IMR-90 (cell line): ENCODE data around the gene NIPAL3. TPM values are rescaled to one million over a fixed set of nuclear protein-coding genes. Genes with fewer than 3 reads are reported as not detected.

ENCODE experiments used
- ATAC-seq: fragments of 200-7000 bp; cut with Tn5 transposase; 2 replicates; pipeline ENCODE4 v1.9.1; 2020; ENCODE audit warnings: low read depth, mild to moderate bottlenecking, moderate library complexity
- BruUV-seq: library from RNA; stranded (reverse); fragments of 400-500 nt; replicated peaks from 2 replicates; lab custom pipeline; 2021; lab: Mats Ljungman, UMichigan
- CTCF ChIA-PET: fragments of 300-600 bp; formaldehyde crosslinking; extraction: SDS; loops from one replicate; lab custom pipeline; 2021; ENCODE audit warnings: antibody characterized with exemption; lab: Yijun Ruan, JAX
- POLR2A ChIA-PET: fragments of 300-600 bp; sonication (Branson Sonifier 250); formaldehyde crosslinking; loops from one replicate; lab custom pipeline; 2022; ENCODE audit warnings: antibody characterized with exemption; ENCODE audit not compliant: unreplicated experiment; lab: Charles Lee
- DNase-seq: peaks from one replicate; pipeline ENCODE4 v3.0.0; 2013
- H2AFZ ChIP-seq: replicated peaks from 2 replicates; pipeline ENCODE3; 2013; ENCODE audit warnings: low read length, mild to moderate bottlenecking; ENCODE audit not compliant: poor library complexity
- H2AK5ac ChIP-seq: 2 replicates; pipeline ENCODE4 v1.6.1; 2013; ENCODE audit warnings: low read depth, low read length, inconsistent platforms
- H2AK9ac ChIP-seq: replicated peaks from 2 replicates; pipeline ENCODE3; 2013; ENCODE audit warnings: mild to moderate bottlenecking, low read depth, low read length, moderate library complexity; ENCODE audit not compliant: poor library complexity
- H2BK120ac ChIP-seq: 2 replicates; pipeline ENCODE4 v1.6.1; 2013; ENCODE audit warnings: low read depth, low read length, inconsistent platforms
- H2BK15ac ChIP-seq: 3 replicates; pipeline ENCODE4 v1.6.1; 2013; ENCODE audit warnings: low read depth, low read length, inconsistent platforms
- H2BK20ac ChIP-seq: 2 replicates; pipeline ENCODE4 v1.6.1; 2013; ENCODE audit warnings: low read depth, mild to moderate bottlenecking, inconsistent platforms, low read length, moderate library complexity
- H2BK5ac ChIP-seq: 2 replicates; pipeline ENCODE4 v1.6.1; 2013; ENCODE audit warnings: mild to moderate bottlenecking, low read depth, low read length, inconsistent platforms; ENCODE audit not compliant: poor library complexity, severe bottlenecking
- H3K14ac ChIP-seq: replicated peaks from 2 replicates; pipeline ENCODE4 v1.6.1; 2013; ENCODE audit warnings: low read depth, low read length, inconsistent platforms
- H3K18ac ChIP-seq: 2 replicates; pipeline ENCODE4 v1.6.1; 2013; ENCODE audit warnings: low read depth, low read length, control low read depth
- H3K23ac ChIP-seq: 2 replicates; pipeline ENCODE4 v1.6.1; 2013; ENCODE audit warnings: low read depth, low read length, inconsistent platforms
- H3K27ac ChIP-seq: 2 replicates; pipeline ENCODE4 v1.5.1; 2013; ENCODE audit warnings: mild to moderate bottlenecking, control low read depth, low read length; ENCODE audit not compliant: insufficient read depth
- H3K27me3 ChIP-seq: 2 replicates; pipeline ENCODE4 v1.6.1; 2013; ENCODE audit warnings: low read length; ENCODE audit not compliant: control insufficient read depth, insufficient read depth
- H3K36me3 ChIP-seq: 2 replicates; pipeline ENCODE4 v1.6.1; 2013; ENCODE audit warnings: low read length, mixed read lengths; ENCODE audit not compliant: control insufficient read depth, insufficient read depth
- H3K4ac ChIP-seq: 2 replicates; pipeline ENCODE4 v1.6.1; 2013; ENCODE audit warnings: low read depth, low read length, inconsistent platforms
- H3K4me1 ChIP-seq: 2 replicates; pipeline ENCODE4 v1.6.1; 2013; ENCODE audit warnings: low read length, mixed read lengths; ENCODE audit not compliant: control insufficient read depth, insufficient read depth
- H3K4me2 ChIP-seq: 2 replicates; pipeline ENCODE4 v1.6.1; 2013; ENCODE audit warnings: low read depth, mild to moderate bottlenecking, control low read depth, low read length, moderate library complexity
- H3K4me3 ChIP-seq: 2 replicates; pipeline ENCODE4 v1.5.1; 2013; ENCODE audit warnings: low read depth, mild to moderate bottlenecking, control low read depth, low read length, moderate library complexity; ENCODE audit not compliant: insufficient read depth
- H3K56ac ChIP-seq: 2 replicates; pipeline ENCODE4 v1.6.1; 2013; ENCODE audit warnings: low read length, inconsistent platforms; ENCODE audit not compliant: insufficient read depth; ENCODE audit errors: extremely low read depth
- H3K79me1 ChIP-seq, 2 experiments: 2 replicates each; pipeline ENCODE4 v1.6.1; 2013; ENCODE audit warnings: low read length in 2 of 2, inconsistent platforms in 1 of 2, low read depth in 1 of 2
- H3K9ac ChIP-seq: 2 replicates; pipeline ENCODE4 v1.6.1; 2013; ENCODE audit warnings: low read depth, low read length, control low read depth
- H3K9me1 ChIP-seq: 2 replicates; pipeline ENCODE4 v1.6.1; 2013; ENCODE audit warnings: low read length, inconsistent platforms; ENCODE audit not compliant: insufficient read depth
- H3K9me3 ChIP-seq: 2 replicates; pipeline ENCODE4 v1.6.1; 2013; ENCODE audit warnings: low read length; ENCODE audit not compliant: control insufficient read depth, insufficient read depth
- H4K20me1 ChIP-seq: 2 replicates; pipeline ENCODE4 v1.6.1; 2013; ENCODE audit warnings: low read length, inconsistent platforms; ENCODE audit not compliant: insufficient read depth
- H4K5ac ChIP-seq: 2 replicates; pipeline ENCODE4 v1.6.1; 2013; ENCODE audit warnings: mild to moderate bottlenecking, low read depth, low read length, control low read depth
- H4K8ac ChIP-seq, 2 experiments: 2 replicates each; pipeline ENCODE4 v1.6.1; 2013; ENCODE audit warnings: low read depth in 2 of 2, low read length in 2 of 2, control low read depth in 1 of 2, inconsistent platforms in 1 of 2
- H4K91ac ChIP-seq: 2 replicates; pipeline ENCODE4 v1.6.1; 2013; ENCODE audit warnings: low read depth, low read length, inconsistent platforms; ENCODE audit not compliant: insufficient read depth
- CEBPB ChIP-seq: IDR thresholded peaks from 2 replicates; pipeline ENCODE4 v1.6.1; 2012; ENCODE audit warnings: low read depth, low read length, improper control_type of control experiment
- ELK1 ChIP-seq: fragments of 150-350 bp; IDR thresholded peaks from 2 replicates; pipeline ENCODE4 v1.6.1; 2016; ENCODE audit warnings: low read depth, mild to moderate bottlenecking, low read length, moderate library complexity, borderline replicate concordance
- WGBS, 2 experiments: methylation state at CpG; one replicate each; pipeline versions ENCODE4 v1.1.5 to v1.1.7; 2013; ENCODE audit warnings: missing lambda C conversion rate in 2 of 2; ENCODE audit not compliant: insufficient read length in 1 of 2; ENCODE audit errors: extremely low coverage in 2 of 2; 5-methylcytosine and 5-hydroxymethylcytosine counted together
- dilution Hi-C: fragments of 300-500 bp; cut with HindIII; formaldehyde crosslinking; loops from one replicate; pipeline ENCODE4 v1.14.3; 2018; ENCODE audit warnings: low sequenced_read_pairs; ENCODE audit not compliant: unreplicated experiment
- in situ Hi-C: fragments of 300-500 bp; cut with MboI; formaldehyde crosslinking; loops from 3 replicates; pipeline ENCODE4 v1.14.3; 2019; ENCODE audit warnings: low sequenced_read_pairs, inconsistent platforms, mixed read lengths
- intact Hi-C: fragments of 100-400 bp; cut with micrococcal nuclease; formaldehyde crosslinking; loops from 2 replicates; pipeline ENCODE4 v1.10.0; 2022
- polyA plus RNA-seq, 3 experiments: library from polyadenylated mRNA; depleted of rRNA; stranded (reverse); fragments of >200 nt; gene quantifications; 2 replicates each; pipeline ENCODE4 v1.2.3, GENCODE V29; 2012; ENCODE audit warnings: low replicate concordance in 1 of 3
- total RNA-seq: library from RNA; depleted of rRNA; stranded (reverse); fragments of >200 nt; gene quantifications from 2 replicates; pipeline ENCODE4 v1.2.3, GENCODE V29; 2012

The NIPAL3 gene
- total and polyA plus RNA-seq, 2 of the 4 experiments (the other 2 are of a cell fraction), result 55.0 to 123 TPM

DNA sequence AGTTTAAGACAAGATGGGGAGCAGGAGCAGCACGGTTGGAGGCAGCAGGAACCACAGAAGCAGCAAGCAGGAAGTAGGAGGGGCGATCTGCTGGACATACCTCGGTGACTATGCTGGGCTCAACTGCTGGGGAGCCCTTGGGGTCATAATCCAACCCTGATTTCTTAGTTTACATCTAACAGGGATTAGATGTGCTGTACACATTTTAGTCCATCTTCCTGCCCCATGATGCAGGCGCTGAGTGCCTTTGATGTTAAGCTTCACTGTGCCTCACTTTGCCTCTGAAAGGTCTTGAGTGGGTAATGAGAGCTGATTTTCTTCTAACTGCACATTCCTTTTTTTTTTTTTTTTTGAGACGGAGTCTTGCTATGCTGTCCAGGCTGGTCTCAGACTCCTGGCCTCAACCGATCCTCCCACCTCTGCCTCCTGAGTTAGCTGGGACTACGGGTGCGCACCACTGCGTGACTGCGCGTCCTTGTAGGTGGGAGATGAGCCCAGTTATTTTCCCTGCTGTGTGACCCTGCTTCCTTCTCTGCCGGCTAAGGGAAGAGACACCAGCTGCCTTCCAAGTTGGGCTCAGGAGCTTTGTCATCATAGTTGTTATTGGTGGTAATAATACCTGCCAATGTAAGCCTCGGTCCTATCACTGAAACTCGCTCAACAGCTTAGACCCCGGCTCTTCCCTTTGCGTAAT, 85.9 kb downstream of the NIPAL3 start:
- intact Hi-C loops, result loop anchor here (2.0 to 10.0 kb wide), 2 partner anchors 85 to 113 kb away; no protein-coding TSS in a partner anchor
- BruUV-seq, result no TSS peak
- Histone ChIP-seq H3K36me3 (no peaks in the 10 kb centered on the region), H2AK9ac (peak overlapping the region; percentile 87), H3K4me2 (peak overlapping the region; percentile 86), H3K56ac (no peak overlapping the region), H3K9me1 (peaks cover 5% of the 10 kb centered on the region; the same call in 1 of the 2 replicates), H3K9ac (no peak overlapping the region; the same call in 1 of the 2 replicates), H2BK120ac (peak overlapping the region; percentile 44), H4K91ac (0 out of 2 replicates have a peak overlapping the region, but pooled peaks have one; percentile 31), H3K4ac (peak overlapping the region; percentile 78), H4K8ac (peak overlapping the region in 1 of 2 experiments; percentile 87; a peak in 3 of 4 replicates), H3K79me1 (peaks cover 4 to 12% of the 10 kb centered on the region in 2 experiments; a peak in 3 of 4 replicates), H4K5ac (no peak overlapping the region), H3K18ac (no peak overlapping the region; the same call in 1 of the 2 replicates), H3K4me3 (peak overlapping the region; percentile 88; the same call in 1 of the 2 replicates), H3K27ac (no peak overlapping the region), H2BK15ac (no peak overlapping the region), H3K9me3 (no peaks in the 10 kb centered on the region), H2AK5ac (peak overlapping the region; percentile 91), H4K20me1 (no peaks in the 10 kb centered on the region; the same call in 1 of the 2 replicates), H3K23ac (peak overlapping the region; percentile 86), H2AFZ (peak overlapping the region; percentile 97), H2BK20ac (peak overlapping the region; percentile 40), H3K27me3 (peaks cover 7% of the 10 kb centered on the region), H3K14ac (peak overlapping the region; percentile 79; the same call in 1 of the 2 replicates), H2BK5ac (no peak overlapping the region), H3K4me1 (no peaks in the 10 kb centered on the region)
- dilution Hi-C loops, result no loop called here
- DNase-seq, result no peak
- ChIA-PET POLR2A (interaction anchor here (0.6 kb wide), 1 partner anchor 20 kb away, joined by 4 read pairs; no protein-coding TSS in a partner anchor), CTCF (interaction anchor here (1.2 to 1.6 kb wide), 2 partner anchors 9 to 14 kb away, joined by 3 to 4 read pairs; no protein-coding TSS in a partner anchor)
- 51% methylated on average over 7 of the region's 16 CpGs; no CpG with 5 or more reads in 1 of the 2 experiments for WGBS, 2 experiments
- TF ChIP-seq ELK1, result no peak
- TF ChIP-seq CEBPB, result peak; percentile 46; the same call in 1 of the 2 replicates
- no peak for ATAC-seq
- in situ Hi-C loops, result no loop called here
